BLaER1 (cell line): ENCODE data around the gene P4HB.
"Not testable (repeated sequence)": the region's sequence is repeated elsewhere in the genome, so short reads cannot be mapped to it uniquely, and the experiment has no call there.

Experiments used
- H3K27ac ChIP-seq: shearing (Covaris generic); formaldehyde crosslinking; 2 replicates; pipeline ENCODE4 v1.8.1; 2022
- H3K27me3 ChIP-seq: shearing (Covaris generic); formaldehyde crosslinking; 2 replicates; pipeline ENCODE4 v1.8.1; 2022
- H3K36me3 ChIP-seq: shearing (Covaris generic); formaldehyde crosslinking; 2 replicates; pipeline ENCODE4 v1.8.1; 2022
- H3K4me1 ChIP-seq: shearing (Covaris generic); formaldehyde crosslinking; 2 replicates; pipeline ENCODE4 v1.8.1; 2022
- H3K4me2 ChIP-seq: shearing (Covaris generic); formaldehyde crosslinking; 2 replicates; pipeline ENCODE4 v1.8.1; 2022
- H3K4me3 ChIP-seq: shearing (Covaris generic); formaldehyde crosslinking; 2 replicates; pipeline ENCODE4 v1.8.1; 2022
- H3K9ac ChIP-seq: shearing (Covaris generic); formaldehyde crosslinking; 2 replicates; pipeline ENCODE4 v1.8.1; 2022
- H3K9me3 ChIP-seq: shearing (Covaris generic); formaldehyde crosslinking; 2 replicates; pipeline ENCODE4 v1.8.1; 2022
- H4K20me1 ChIP-seq: shearing (Covaris generic); formaldehyde crosslinking; 2 replicates; pipeline ENCODE4 v1.8.1; 2022
- Cebpa-rat ChIP-seq: shearing (Covaris generic); IDR thresholded peaks from 2 replicates; pipeline ENCODE4 v1.8.1; 2022

The P4HB gene

GRCh38 chr17:81841866-81842265 is 18.5 kb downstream of the P4HB start:
- Histone ChIP-seq H3K4me1 (peaks cover 47% of the 10 kb centered on the region), H3K27me3 (no peaks in the 10 kb centered on the region), H3K36me3 (peaks cover 46% of the 10 kb centered on the region), H3K27ac (peak overlapping the region; percentile 60; the same call in 1 of the 2 replicates), H3K4me3 (no peak overlapping the region), H3K9ac (peak overlapping the region; percentile 61), H3K4me2 (peak overlapping the region; percentile 73), H3K9me3 (no peaks in the 10 kb centered on the region), H4K20me1 (peaks cover 31% of the 10 kb centered on the region)
- no peak for TF ChIP-seq Cebpa-rat

- Histone ChIP-seq H3K27ac (peak overlapping the region; percentile 60), H3K4me1 (peaks cover 47% of the 10 kb centered on the region), H3K4me3 (no peak overlapping the region), H3K9ac (peak overlapping the region; percentile 61), H3K36me3 (peaks cover 39% of the 10 kb centered on the region), H3K27me3 (no peaks in the 10 kb centered on the region), H3K4me2 (peak overlapping the region; percentile 73), H3K9me3 (no peaks in the 10 kb centered on the region), H4K20me1 (peaks cover 30% of the 10 kb centered on the region)
- TF ChIP-seq Cebpa-rat, result no peak
Measured at GRCh38 chr17:81840826-81841778, 19.2 kb downstream of the P4HB start.

- not testable (repeated sequence) for H3K27ac ChIP-seq, H3K9ac ChIP-seq, H3K4me3 ChIP-seq, H3K27me3 ChIP-seq, H3K9me3 ChIP-seq
- Histone ChIP-seq H3K36me3 (peaks cover 28% of the 10 kb centered on the region), H3K4me1 (peaks cover 51% of the 10 kb centered on the region), H3K4me2 (peak overlapping the region; percentile 73), H4K20me1 (peaks cover 26% of the 10 kb centered on the region)
Measured at GRCh38 chr17:81840059-81840458, 20.3 kb downstream of the P4HB start.

- Histone ChIP-seq H3K4me3 (no peak overlapping the region), H3K36me3 (peaks cover 21% of the 10 kb centered on the region), H3K27ac (peak overlapping the region; percentile 35; the same call in 1 of the 2 replicates), H3K4me1 (peaks cover 57% of the 10 kb centered on the region), H3K9me3 (no peaks in the 10 kb centered on the region), H3K9ac (peak overlapping the region; percentile 29; the same call in 1 of the 2 replicates), H3K4me2 (peak overlapping the region; percentile 61), H3K27me3 (no peaks in the 10 kb centered on the region), H4K20me1 (peaks cover 20% of the 10 kb centered on the region)
- no peak for TF ChIP-seq Cebpa-rat
Measured at GRCh38 chr17:81839301-81839700, 21.0 kb downstream of the P4HB start.

- Histone ChIP-seq H3K4me2 (peak overlapping the region; percentile 61), H3K27ac (peak overlapping the region; percentile 35; the same call in 1 of the 2 replicates), H3K27me3 (no peaks in the 10 kb centered on the region), H3K9ac (peak overlapping the region; percentile 29; the same call in 1 of the 2 replicates), H3K9me3 (no peaks in the 10 kb centered on the region), H3K4me1 (peaks cover 62% of the 10 kb centered on the region), H3K36me3 (peaks cover 16% of the 10 kb centered on the region), H3K4me3 (no peak overlapping the region), H4K20me1 (peaks cover 15% of the 10 kb centered on the region)
- no peak for TF ChIP-seq Cebpa-rat
Measured at GRCh38 chr17:81838753-81839255, 21.5 kb downstream of the P4HB start.

GRCh38 chr17:81837641-81838040 is 22.7 kb downstream of the P4HB start:
- Histone ChIP-seq H3K4me3 (no peak overlapping the region), H3K4me2 (no peak overlapping the region), H3K4me1 (peaks cover 67% of the 10 kb centered on the region), H3K27me3 (no peaks in the 10 kb centered on the region), H3K9me3 (no peaks in the 10 kb centered on the region), H4K20me1 (peaks cover 3% of the 10 kb centered on the region; the same call in 1 of the 2 replicates), H3K36me3 (peaks cover 4% of the 10 kb centered on the region), H3K9ac (peak overlapping the region; percentile 14; the same call in 1 of the 2 replicates), H3K27ac (no peak overlapping the region)
- TF ChIP-seq Cebpa-rat, result 0 out of 2 replicates have a peak, but pooled peaks have one; percentile 48

- peak within 1 kb of the TSS; percentile 92 for H3K9ac ChIP-seq
- TF ChIP-seq Cebpa-rat, result no peak
- H3K27me3 ChIP-seq, result no peaks in the 10 kb centered on the region
- peaks cover 6% of the 10 kb centered on the region; the same call in 1 of the 2 replicates for H4K20me1 ChIP-seq
- H3K4me2 ChIP-seq, result peak within 1 kb of the TSS; percentile 96
- peaks cover 67% of the 10 kb centered on the region for H3K4me1 ChIP-seq
- H3K27ac ChIP-seq, result peak within 1 kb of the TSS; percentile 97
- H3K36me3 ChIP-seq, result no peaks in the 10 kb centered on the region
- H3K4me3 ChIP-seq, result peak within 1 kb of the TSS; percentile 91
- H3K9me3 ChIP-seq, result no peaks in the 10 kb centered on the region
Measured at GRCh38 chr17:81834831-81835267, 25.5 kb downstream of the P4HB start, which contains the start of gene PPP1R27. Gene PPP1R27, minus strand, starts transcription at chr17:81835050. Its CDS starts 97 bp downstream, at chr17:81834953.

GRCh38 chr17:81833921-81834830 is 26.2 kb downstream of the P4HB start:
- no peaks in the 10 kb centered on the region for H3K27me3 ChIP-seq
- H3K27ac ChIP-seq, result peak overlapping the region; percentile 97
- H3K4me2 ChIP-seq, result peak overlapping the region; percentile 96

More at GRCh38 chr17:81833921-81834830, 26.2 kb downstream of the P4HB start:
- peak overlapping the region; percentile 91 for H3K4me3 ChIP-seq
- no peaks in the 10 kb centered on the region for H3K36me3 ChIP-seq
- H3K9ac ChIP-seq, result peak overlapping the region; percentile 92
- H3K4me1 ChIP-seq, result peaks cover 67% of the 10 kb centered on the region
- peaks cover 6% of the 10 kb centered on the region; the same call in 1 of the 2 replicates for H4K20me1 ChIP-seq
- H3K9me3 ChIP-seq, result no peaks in the 10 kb centered on the region
- no peak for TF ChIP-seq Cebpa-rat
